ENCODE data around the gene CXorf49.
"Not testable (repeated sequence)": the region's sequence is repeated elsewhere in the genome, so short reads cannot be mapped to it uniquely, and the experiment has no call there.

GRCh38 chrX:71764832-71765231 is 46.7 kb upstream of the CXorf49 start:
- not testable (repeated sequence) for TF ChIP-seq POLR2A (IDR thresholded peaks at IDR 0.05)
- TF ChIP-seq, protein P1, sequence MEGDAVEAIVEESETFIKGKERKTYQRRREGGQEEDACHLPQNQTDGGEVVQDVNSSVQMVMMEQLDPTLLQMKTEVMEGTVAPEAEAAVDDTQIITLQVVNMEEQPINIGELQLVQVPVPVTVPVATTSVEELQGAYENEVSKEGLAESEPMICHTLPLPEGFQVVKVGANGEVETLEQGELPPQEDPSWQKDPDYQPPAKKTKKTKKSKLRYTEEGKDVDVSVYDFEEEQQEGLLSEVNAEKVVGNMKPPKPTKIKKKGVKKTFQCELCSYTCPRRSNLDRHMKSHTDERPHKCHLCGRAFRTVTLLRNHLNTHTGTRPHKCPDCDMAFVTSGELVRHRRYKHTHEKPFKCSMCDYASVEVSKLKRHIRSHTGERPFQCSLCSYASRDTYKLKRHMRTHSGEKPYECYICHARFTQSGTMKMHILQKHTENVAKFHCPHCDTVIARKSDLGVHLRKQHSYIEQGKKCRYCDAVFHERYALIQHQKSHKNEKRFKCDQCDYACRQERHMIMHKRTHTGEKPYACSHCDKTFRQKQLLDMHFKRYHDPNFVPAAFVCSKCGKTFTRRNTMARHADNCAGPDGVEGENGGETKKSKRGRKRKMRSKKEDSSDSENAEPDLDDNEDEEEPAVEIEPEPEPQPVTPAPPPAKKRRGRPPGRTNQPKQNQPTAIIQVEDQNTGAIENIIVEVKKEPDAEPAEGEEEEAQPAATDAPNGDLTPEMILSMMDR (IDR thresholded peaks at IDR 0.05): not testable (repeated sequence)

Data from adrenal gland (tissue), 5 donors.